Colonic mucosa (tissue), 4 donors: ENCODE data around the gene TMEM218. TPM values are rescaled to one million over a fixed set of nuclear protein-coding genes. Genes with fewer than 3 reads are reported as not detected.
A peak's percentile ranks its signal among the peaks of the same experiment; 100 is the strongest.

Experiments used
- DNase-seq: peaks from one replicate; pipeline ENCODE4 v3.0.0-alpha.2; 2020
- H3K27ac ChIP-seq: fragments of 200-600 bp; one replicate; pipeline ENCODE4 v1.8.0; 2021
- H3K27me3 ChIP-seq: fragments of 200-600 bp; one replicate; pipeline ENCODE4 v1.8.0; 2021
- H3K36me3 ChIP-seq: fragments of 200-600 bp; one replicate; pipeline ENCODE4 v1.8.0; 2021
- H3K4me1 ChIP-seq: fragments of 200-600 bp; one replicate; pipeline ENCODE4 v1.8.0; 2021; ENCODE audit warnings: mild to moderate bottlenecking
- H3K4me3 ChIP-seq: fragments of 200-600 bp; one replicate; pipeline ENCODE4 v1.8.0; 2021
- H3K9ac ChIP-seq, 2 donors: one replicate each; pipeline ENCODE4 v1.7.0; 2013; ENCODE audit warnings: control low read depth in 2 of 2, low read depth in 2 of 2, low read length in 2 of 2
- H3K9me3 ChIP-seq: fragments of 200-600 bp; one replicate; pipeline ENCODE4 v1.8.0; 2021
- intact Hi-C: fragments of 100-400 bp; cut with DNase I; formaldehyde crosslinking; loops from one replicate; pipeline ENCODE4 v1.14.1; 2022
- total RNA-seq, 2 donors: library from RNA; stranded (reverse); fragmentation: NEBNext Ultra II Directional in 1 of 2; extraction: Animal tissue kit (Norgen Biotek cat#: 25700) in 1 of 2; gene quantifications; one replicate each; pipeline ENCODE4 v1.2.1, GENCODE V29; 2021
- TF ChIP-seq, protein P1 (sequence below): fragments of 200-600 bp; IDR thresholded peaks from one replicate; pipeline ENCODE4 v1.8.0; 2022; ENCODE audit warnings: antibody characterized with exemption, mild to moderate bottlenecking
- donor health status: healthy.
- donor health status: DM: no; HTN: no; CAD: no.
- donor health status: DM: no; HTN: no; CAD: no.

The TMEM218 gene
- total RNA-seq, 2 donors from 2014 or later, result 8.7 to 17.3 TPM

DNA sequence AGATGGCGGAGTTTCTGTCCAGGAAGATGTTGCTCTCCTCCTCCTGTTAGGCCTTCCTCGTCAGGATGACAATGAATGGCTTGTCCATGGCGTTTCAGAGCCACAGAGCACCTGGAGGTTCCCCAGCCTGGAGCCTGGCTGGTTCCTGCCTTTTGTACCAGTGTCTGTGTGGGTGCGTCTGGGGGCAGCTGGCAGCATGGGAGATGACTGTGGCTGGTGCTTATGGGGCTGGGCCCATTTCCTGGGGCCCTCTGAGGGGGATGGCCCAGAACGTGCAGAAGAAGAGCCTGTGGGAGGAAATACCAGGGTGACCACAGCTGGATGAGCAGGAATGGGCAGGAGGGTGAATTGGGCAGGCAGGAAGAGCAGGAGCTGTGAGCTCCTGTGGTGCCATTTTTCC is 41.6 kb downstream of the TMEM218 start:
- no peaks in the 10 kb centered on the region for H3K9me3 ChIP-seq
- no peaks in the 10 kb centered on the region for H3K4me1 ChIP-seq
- H3K4me3 ChIP-seq, result no peak overlapping the region
- H3K27me3 ChIP-seq, result no peaks in the 10 kb centered on the region
- intact Hi-C loops, result no loop called here
- no peaks in the 10 kb centered on the region for H3K36me3 ChIP-seq
- no peak for DNase-seq
- no peak overlapping the region for H3K27ac ChIP-seq
- H3K9ac ChIP-seq, result no peak overlapping the region
- TF ChIP-seq, protein P1, sequence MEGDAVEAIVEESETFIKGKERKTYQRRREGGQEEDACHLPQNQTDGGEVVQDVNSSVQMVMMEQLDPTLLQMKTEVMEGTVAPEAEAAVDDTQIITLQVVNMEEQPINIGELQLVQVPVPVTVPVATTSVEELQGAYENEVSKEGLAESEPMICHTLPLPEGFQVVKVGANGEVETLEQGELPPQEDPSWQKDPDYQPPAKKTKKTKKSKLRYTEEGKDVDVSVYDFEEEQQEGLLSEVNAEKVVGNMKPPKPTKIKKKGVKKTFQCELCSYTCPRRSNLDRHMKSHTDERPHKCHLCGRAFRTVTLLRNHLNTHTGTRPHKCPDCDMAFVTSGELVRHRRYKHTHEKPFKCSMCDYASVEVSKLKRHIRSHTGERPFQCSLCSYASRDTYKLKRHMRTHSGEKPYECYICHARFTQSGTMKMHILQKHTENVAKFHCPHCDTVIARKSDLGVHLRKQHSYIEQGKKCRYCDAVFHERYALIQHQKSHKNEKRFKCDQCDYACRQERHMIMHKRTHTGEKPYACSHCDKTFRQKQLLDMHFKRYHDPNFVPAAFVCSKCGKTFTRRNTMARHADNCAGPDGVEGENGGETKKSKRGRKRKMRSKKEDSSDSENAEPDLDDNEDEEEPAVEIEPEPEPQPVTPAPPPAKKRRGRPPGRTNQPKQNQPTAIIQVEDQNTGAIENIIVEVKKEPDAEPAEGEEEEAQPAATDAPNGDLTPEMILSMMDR, result no peak

DNA sequence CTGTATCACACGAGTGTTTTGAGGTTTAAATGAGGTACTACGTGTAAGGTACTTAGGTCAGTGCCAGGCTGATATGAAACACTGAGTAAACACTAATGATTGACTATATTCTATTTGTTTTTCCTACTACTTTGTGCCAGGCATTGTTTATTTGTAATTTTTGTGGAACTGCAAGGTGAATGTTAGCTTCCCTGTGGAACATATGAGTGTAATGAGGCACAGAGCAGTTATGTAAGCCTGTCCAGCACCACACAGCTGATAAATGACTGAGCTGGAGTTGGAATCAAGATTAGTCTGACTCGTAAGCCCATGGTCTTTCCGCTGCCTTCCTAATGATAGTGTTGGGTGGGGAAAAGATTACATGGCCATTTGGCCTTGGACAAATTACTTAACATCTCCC is 42.4 kb downstream of the TMEM218 start:
- H3K27me3 ChIP-seq, result no peaks in the 10 kb centered on the region
- intact Hi-C loops, result no loop called here
- no peak overlapping the region for H3K27ac ChIP-seq
- no peaks in the 10 kb centered on the region for H3K36me3 ChIP-seq
- no peaks in the 10 kb centered on the region for H3K4me1 ChIP-seq
- H3K4me3 ChIP-seq, result no peak overlapping the region
- no peaks in the 10 kb centered on the region for H3K9me3 ChIP-seq
- H3K9ac ChIP-seq, result no peak overlapping the region
- TF ChIP-seq, protein P1, result no peak
- DNase-seq, result no peak

DNA sequence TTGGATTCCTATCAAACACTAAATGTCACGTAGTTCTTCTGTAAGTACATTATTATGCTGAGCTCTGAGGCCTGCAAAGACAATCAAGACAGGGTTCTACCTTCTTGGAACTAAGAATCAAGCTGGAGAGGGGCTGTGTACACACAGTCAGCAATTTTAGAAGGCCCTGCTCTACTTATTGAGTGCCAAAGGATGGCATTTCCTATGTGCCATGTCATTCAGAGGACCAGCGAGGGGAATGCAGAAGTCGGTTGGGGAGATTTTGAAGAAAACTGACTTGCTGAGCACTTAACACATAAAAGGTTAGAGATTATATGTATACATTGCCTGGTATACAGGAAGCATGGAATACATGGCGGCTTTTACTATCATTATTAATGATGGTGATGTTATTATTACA is 43.1 kb downstream of the TMEM218 start:
- no peak overlapping the region for H3K27ac ChIP-seq
- no peaks in the 10 kb centered on the region for H3K36me3 ChIP-seq
- H3K4me1 ChIP-seq, result no peaks in the 10 kb centered on the region
- DNase-seq, result no peak
- no peak overlapping the region for H3K4me3 ChIP-seq
- intact Hi-C loops, result no loop called here
- H3K9ac ChIP-seq, result no peak overlapping the region
- no peaks in the 10 kb centered on the region for H3K9me3 ChIP-seq
- TF ChIP-seq, protein P1, result no peak
- no peaks in the 10 kb centered on the region for H3K27me3 ChIP-seq

DNA sequence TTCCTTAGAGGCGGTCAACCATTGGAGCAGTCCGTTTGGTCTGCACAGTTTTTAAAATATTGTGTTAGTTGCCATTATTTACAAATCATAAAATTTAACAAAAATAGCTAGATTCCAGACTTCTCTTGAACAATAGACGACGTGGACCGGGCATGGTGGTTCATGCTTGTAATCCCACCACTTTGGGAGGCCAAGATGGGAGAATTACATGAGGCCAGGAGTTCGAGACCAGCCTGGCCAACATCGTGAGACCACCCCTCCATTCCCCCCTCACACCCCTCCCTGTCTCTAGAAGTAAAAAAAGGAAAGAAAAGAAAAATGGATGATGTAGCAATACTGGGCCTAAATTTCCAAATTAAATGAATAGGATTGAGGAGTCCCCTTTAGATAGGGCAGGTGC is 47.4 kb downstream of the TMEM218 start:
- peak overlapping the region; percentile 65 for H3K4me3 ChIP-seq
- H3K27ac ChIP-seq, result no peak overlapping the region
- H3K9me3 ChIP-seq, result no peaks in the 10 kb centered on the region

DNA sequence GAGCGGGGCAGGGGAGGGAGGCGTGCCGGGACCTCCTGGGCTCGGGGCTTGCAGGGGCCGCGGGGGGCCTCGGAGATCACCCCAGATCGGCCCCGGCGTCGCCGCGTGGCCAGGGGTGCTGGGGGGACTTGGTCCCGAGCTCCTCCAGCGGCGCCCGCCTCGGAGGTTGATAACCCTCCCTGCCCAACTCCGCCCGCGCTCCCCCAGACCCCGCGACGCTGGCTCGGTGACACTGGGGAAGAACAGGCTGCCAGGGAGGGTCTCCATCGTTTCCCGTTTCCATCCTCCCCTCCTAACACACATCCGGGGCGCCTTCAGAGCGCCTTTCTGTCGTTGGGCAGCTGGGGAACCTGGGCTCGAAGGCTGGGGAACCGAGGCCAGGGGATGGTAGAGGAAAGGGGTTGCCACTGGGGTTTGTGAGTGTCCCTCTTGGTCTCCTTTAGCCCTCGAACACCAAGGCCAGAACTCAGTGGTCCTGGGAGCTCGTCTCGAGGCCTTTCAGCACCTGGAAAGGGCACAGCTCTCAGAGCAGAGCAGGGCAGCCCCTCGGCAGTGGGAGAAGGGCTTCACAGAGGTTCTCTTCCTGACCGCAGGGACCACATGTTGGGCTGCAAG is 47.9 kb downstream of the TMEM218 start:
- intact Hi-C loops, result no loop called here
- Histone ChIP-seq H3K27ac (peak overlapping the region; percentile 19), H3K9ac (peak overlapping the region; percentile 26 to 70)

More for the DNA sequence above, 47.4 kb downstream of the TMEM218 start:
- DNase-seq, result no peak
- no peaks in the 10 kb centered on the region for H3K4me1 ChIP-seq
- no peak overlapping the region for H3K9ac ChIP-seq
- no peaks in the 10 kb centered on the region for H3K27me3 ChIP-seq
- TF ChIP-seq, protein P1, result no peak
- no peaks in the 10 kb centered on the region for H3K36me3 ChIP-seq
- intact Hi-C loops, result no loop called here

More for the DNA sequence above, 47.9 kb downstream of the TMEM218 start:
- no peaks in the 10 kb centered on the region for H3K36me3 ChIP-seq
- H3K4me1 ChIP-seq, result no peaks in the 10 kb centered on the region
- TF ChIP-seq, protein P1, result no peak
- peak overlapping the region; percentile 65 for H3K4me3 ChIP-seq
- H3K27me3 ChIP-seq, result no peaks in the 10 kb centered on the region
- no peaks in the 10 kb centered on the region for H3K9me3 ChIP-seq
- DNase-seq, result no peak
